Measurements from ENCODE around the gene FIGNL2. TPM values are rescaled to one million over a fixed set of nuclear protein-coding genes. Genes with fewer than 3 reads are reported as not detected.

The FIGNL2 gene
- total RNA-seq, 1 experiment from 2014 or later, result 0.21 TPM

DNA sequence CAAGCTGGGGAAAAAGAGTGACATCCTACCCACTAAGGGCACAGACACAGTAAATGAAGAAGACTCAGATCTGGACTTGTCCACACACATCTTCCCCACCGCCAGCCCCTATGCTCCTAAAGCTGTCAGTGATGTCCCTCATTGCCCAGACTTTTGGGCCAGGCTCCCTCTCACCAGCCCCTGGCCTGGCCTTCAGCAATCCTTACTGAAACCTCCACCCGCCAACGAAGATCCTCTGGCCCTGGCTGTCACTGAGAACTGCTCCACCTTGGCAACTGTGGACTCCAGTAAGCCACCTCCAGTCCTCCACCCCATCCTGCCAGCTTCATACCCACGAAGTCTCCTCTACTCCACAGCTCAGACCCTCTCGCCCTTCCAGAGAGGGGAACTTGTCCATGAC lies 23.3 kb downstream of the FIGNL2 start:
- ChIA-PET CTCF (no interaction called here), POLR2A (ENCODE audit: low non-redundant PET) (no interaction called here)
- intact Hi-C loops (cut with micrococcal nuclease; ENCODE audit: unreplicated experiment), result loop anchor here (2.0 kb wide), 1 partner anchor 400 kb away; the partner anchor contains the start of gene SLC4A8
- DNase-seq (ENCODE audit: low spot score), result no peak
- no TSS peak for BruUV-seq (replicated peaks)
- H3K4me1 ChIP-seq (ENCODE audit: insufficient read depth, low read length, poor library complexity, severe bottlenecking), result no peaks in the 10 kb centered on the region
- TF ChIP-seq CTCF (conservative IDR thresholded peaks at IDR 0.05; ENCODE audit: low read depth, low read length) (no peak), EZH2 (IDR thresholded peaks at IDR 0.05; ENCODE audit: borderline replicate concordance, low read depth, low read length, poor library complexity, severe bottlenecking) (no peak)
- no peaks in the 10 kb centered on the region for H3K9me3 ChIP-seq (ENCODE audit: low read depth, low read length, poor library complexity, severe bottlenecking)
- H3K36me3 ChIP-seq (ENCODE audit: insufficient read depth, low read length, poor library complexity, severe bottlenecking), result no peaks in the 10 kb centered on the region
- no peak overlapping the region for H3K27ac ChIP-seq (ENCODE audit: low read depth, low read length, poor library complexity, severe bottlenecking)
- H3K4me3 ChIP-seq (ENCODE audit: low read depth, low read length, poor library complexity, severe bottlenecking), result no peak overlapping the region
- no peaks in the 10 kb centered on the region for H3K27me3 ChIP-seq (replicated peaks; ENCODE audit: insufficient read depth, low read depth, low read length, poor library complexity)

DNA sequence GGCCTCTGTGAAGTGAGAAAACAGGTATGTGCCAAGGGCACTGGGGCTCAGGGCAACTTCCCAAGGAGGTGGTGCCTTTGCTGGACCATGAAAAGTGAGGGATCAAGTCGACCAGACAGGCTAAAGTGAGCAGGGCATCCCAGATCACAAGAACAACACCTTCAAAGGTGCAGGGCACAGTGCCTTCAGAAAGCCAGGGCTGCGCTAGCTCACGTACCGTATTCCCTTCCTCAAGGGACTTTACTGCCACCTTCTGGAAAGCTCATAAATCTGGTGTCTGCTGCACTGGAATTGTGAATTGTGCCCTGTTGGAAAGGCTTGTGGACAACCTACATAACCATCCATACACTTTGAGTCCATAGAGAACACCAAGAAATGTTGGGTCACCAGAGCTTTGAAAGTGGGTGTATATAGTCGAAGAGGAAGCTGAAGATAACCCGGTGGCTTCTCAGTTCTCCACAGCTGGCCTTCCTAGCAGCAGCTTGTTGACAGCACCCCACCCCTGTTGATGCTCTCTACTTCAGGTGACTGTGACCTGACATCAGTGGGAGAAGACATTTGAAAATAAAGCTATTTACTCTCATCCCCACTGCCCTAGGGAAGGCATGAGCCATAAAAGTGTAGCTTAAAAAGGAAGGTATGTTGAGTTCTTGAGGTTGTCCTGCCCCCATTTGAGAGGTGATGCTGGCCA lies 24.5 kb downstream of the FIGNL2 start:
- H3K27me3 ChIP-seq (replicated peaks; ENCODE audit: insufficient read depth, low read depth, low read length, poor library complexity), result no peaks in the 10 kb centered on the region
- H3K36me3 ChIP-seq (ENCODE audit: insufficient read depth, low read length, poor library complexity, severe bottlenecking), result no peaks in the 10 kb centered on the region
- no peak overlapping the region for H3K4me3 ChIP-seq (ENCODE audit: low read depth, low read length, poor library complexity, severe bottlenecking)
- no peaks in the 10 kb centered on the region for H3K9me3 ChIP-seq (ENCODE audit: low read depth, low read length, poor library complexity, severe bottlenecking)
- POLR2A ChIA-PET (ENCODE audit: low non-redundant PET), result no interaction called here
- H3K4me1 ChIP-seq (ENCODE audit: insufficient read depth, low read length, poor library complexity, severe bottlenecking), result no peaks in the 10 kb centered on the region
- intact Hi-C loops (cut with micrococcal nuclease; ENCODE audit: unreplicated experiment), result loop anchor here (2.0 to 5.0 kb wide), 3 partner anchors 53 to 399 kb away; partner anchors contain the start of gene SLC4A8
- CTCF ChIA-PET, result interaction anchor here (1.1 to 2.2 kb wide), 7 partner anchors 11 to 403 kb away, joined by 3 to 12 read pairs (median 7); no protein-coding TSS in a partner anchor
- DNase-seq (ENCODE audit: low spot score), result peak; percentile 82
- TF ChIP-seq CTCF (conservative IDR thresholded peaks at IDR 0.05; ENCODE audit: low read depth, low read length) (peak; percentile 70), EZH2 (IDR thresholded peaks at IDR 0.05; ENCODE audit: borderline replicate concordance, low read depth, low read length, poor library complexity, severe bottlenecking) (no peak)
- no peak overlapping the region for H3K27ac ChIP-seq (ENCODE audit: low read depth, low read length, poor library complexity, severe bottlenecking)
- no TSS peak for BruUV-seq (replicated peaks)

- ChIA-PET CTCF (interaction anchor here (1.1 to 2.2 kb wide), 3 partner anchors 52 to 402 kb away, joined by 7 to 11 read pairs (median 9); no protein-coding TSS in a partner anchor), POLR2A (ENCODE audit: low non-redundant PET) (no interaction called here)
- Histone ChIP-seq H3K36me3 (ENCODE audit: insufficient read depth, low read length, poor library complexity, severe bottlenecking) (no peaks in the 10 kb centered on the region), H3K9me3 (ENCODE audit: low read depth, low read length, poor library complexity, severe bottlenecking) (no peaks in the 10 kb centered on the region), H3K27ac (ENCODE audit: low read depth, low read length, poor library complexity, severe bottlenecking) (no peak overlapping the region), H3K4me1 (ENCODE audit: insufficient read depth, low read length, poor library complexity, severe bottlenecking) (no peaks in the 10 kb centered on the region), H3K27me3 (replicated peaks; ENCODE audit: insufficient read depth, low read depth, low read length, poor library complexity) (no peaks in the 10 kb centered on the region), H3K4me3 (ENCODE audit: low read depth, low read length, poor library complexity, severe bottlenecking) (no peak overlapping the region)
- no peak for DNase-seq (ENCODE audit: low spot score)
- intact Hi-C loops (cut with micrococcal nuclease; ENCODE audit: unreplicated experiment), result loop anchor here (2.0 to 5.0 kb wide), 2 partner anchors 54 to 290 kb away; no protein-coding TSS in a partner anchor
- no TSS peak for BruUV-seq (replicated peaks)
- TF ChIP-seq CTCF (conservative IDR thresholded peaks at IDR 0.05; ENCODE audit: low read depth, low read length), result no peak
- no peak for TF ChIP-seq EZH2 (IDR thresholded peaks at IDR 0.05; ENCODE audit: borderline replicate concordance, low read depth, low read length, poor library complexity, severe bottlenecking)
Observed at GRCh38 chr12:51822956-51823355, 25.6 kb downstream of the FIGNL2 start.

All from A673 (cell line).